Vagina (tissue), 2 donors: ENCODE data around the gene PPP1R9B. TPM values are rescaled to one million over a fixed set of nuclear protein-coding genes. Genes with fewer than 3 reads are reported as not detected.

ENCODE experiments used
- DNase-seq, 2 donors: peaks; one replicate each; pipeline ENCODE4 v3.0.0-alpha.2; 2017; ENCODE audit errors: extremely low spot score in 2 of 2
- H3K27ac ChIP-seq: fragments of 200-600 bp; sonication (generic); one replicate; pipeline ENCODE4 v1.5.1; 2019
- H3K27me3 ChIP-seq: fragments of 200-600 bp; sonication (generic); one replicate; pipeline ENCODE4 v1.5.1; 2019
- H3K36me3 ChIP-seq, 2 donors: fragments of 200-600 bp; sonication (generic); one replicate each; pipeline ENCODE4 v1.5.1; 2017 to 2019
- H3K4me1 ChIP-seq: fragments of 200-600 bp; sonication (generic); one replicate; pipeline ENCODE4 v1.5.1; 2019
- H3K4me3 ChIP-seq, 2 donors: fragments of 200-600 bp; sonication (generic); 1 replicate in 1 of 2; 2 replicates in 1 of 2; pipeline ENCODE4 v1.5.1; 2016 to 2019
- H3K9me3 ChIP-seq: fragments of 200-600 bp; sonication (generic); one replicate; pipeline ENCODE4 v1.5.1; 2019
- POLR2A ChIP-seq, 2 donors: fragments of 450-650 bp; IDR thresholded peaks; one replicate each; pipeline ENCODE4 v1.6.1; 2017; ENCODE audit warnings: antibody characterized with exemption in 2 of 2, mild to moderate bottlenecking in 2 of 2, moderate library complexity in 2 of 2
- POLR2AphosphoS5 ChIP-seq, 2 donors: sonication (generic); formaldehyde crosslinking; IDR thresholded peaks; one replicate each; pipeline ENCODE4 v1.9.0; 2017; ENCODE audit warnings: antibody characterized with exemption in 2 of 2, mild to moderate bottlenecking in 2 of 2, low read depth in 1 of 2; ENCODE audit not compliant: insufficient read depth in 1 of 2
- intact Hi-C: fragments of 100-400 bp; cut with DNase I; formaldehyde crosslinking; loops from one replicate; pipeline ENCODE4 v1.15.1; 2023
- total RNA-seq: library from RNA; depleted of rRNA; stranded (reverse); fragments of >200 nt; gene quantifications from one replicate; pipeline ENCODE4 v1.2.3, GENCODE V29; 2016
- TF ChIP-seq, protein P1 (sequence below), 3 experiments: fragments of 450-650 bp in 2 of 3; fragments of 200-600 bp in 1 of 3; sonication (generic) in 1 of 3; IDR thresholded peaks; one replicate each; pipeline ENCODE4 v1.5.1; 2017 to 2019; ENCODE audit warnings: antibody characterized with exemption in 3 of 3, mild to moderate bottlenecking in 2 of 3, moderate library complexity in 2 of 3

Gene PPP1R9B
- total RNA-seq, 1 donor from 2014 or later = 37.6 TPM

DNA sequence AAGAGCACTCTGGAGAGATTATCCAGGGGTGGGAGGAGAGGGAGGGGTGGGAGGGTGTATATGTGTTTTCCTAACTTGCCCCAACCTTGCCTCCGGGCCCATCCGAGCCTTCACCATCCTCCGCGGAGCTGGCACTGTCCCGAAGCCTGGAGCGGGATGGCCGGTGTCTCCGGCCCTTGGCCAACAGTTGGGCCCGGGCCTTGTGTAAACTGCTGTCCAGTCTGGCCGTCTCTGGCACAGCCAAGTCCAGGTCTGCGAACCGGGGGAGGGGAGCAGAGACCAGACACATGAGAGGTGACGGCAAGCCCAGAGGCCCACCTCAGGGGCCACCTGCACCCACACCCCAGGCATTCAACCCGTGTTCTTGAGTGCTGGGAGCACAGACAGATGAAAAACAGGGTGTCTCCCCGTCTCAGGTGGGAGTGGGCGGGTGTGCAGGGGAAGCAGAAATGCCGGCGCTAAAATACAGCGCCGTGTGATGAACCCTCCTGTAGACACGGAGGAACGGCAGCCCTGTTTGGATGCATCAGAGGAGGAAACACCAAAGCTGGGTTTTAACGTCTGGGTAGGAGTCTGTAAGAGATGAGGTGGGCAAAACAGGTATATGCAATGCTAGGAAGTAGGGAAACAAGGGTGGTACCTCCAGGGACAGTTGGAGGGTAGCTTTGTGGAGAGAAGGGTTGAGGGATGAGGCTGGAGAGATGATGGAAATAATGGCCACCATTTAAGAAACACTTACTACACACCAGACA is 32.2 kb downstream of the PPP1R9B start:
- TF ChIP-seq POLR2A (IDR thresholded peaks at IDR 0.05) (no peak), POLR2AphosphoS5 (IDR thresholded peaks at IDR 0.05; ENCODE audit: insufficient read depth in 1 of 2, low read depth in 1 of 2) (no peak)
- TF ChIP-seq, protein P1, sequence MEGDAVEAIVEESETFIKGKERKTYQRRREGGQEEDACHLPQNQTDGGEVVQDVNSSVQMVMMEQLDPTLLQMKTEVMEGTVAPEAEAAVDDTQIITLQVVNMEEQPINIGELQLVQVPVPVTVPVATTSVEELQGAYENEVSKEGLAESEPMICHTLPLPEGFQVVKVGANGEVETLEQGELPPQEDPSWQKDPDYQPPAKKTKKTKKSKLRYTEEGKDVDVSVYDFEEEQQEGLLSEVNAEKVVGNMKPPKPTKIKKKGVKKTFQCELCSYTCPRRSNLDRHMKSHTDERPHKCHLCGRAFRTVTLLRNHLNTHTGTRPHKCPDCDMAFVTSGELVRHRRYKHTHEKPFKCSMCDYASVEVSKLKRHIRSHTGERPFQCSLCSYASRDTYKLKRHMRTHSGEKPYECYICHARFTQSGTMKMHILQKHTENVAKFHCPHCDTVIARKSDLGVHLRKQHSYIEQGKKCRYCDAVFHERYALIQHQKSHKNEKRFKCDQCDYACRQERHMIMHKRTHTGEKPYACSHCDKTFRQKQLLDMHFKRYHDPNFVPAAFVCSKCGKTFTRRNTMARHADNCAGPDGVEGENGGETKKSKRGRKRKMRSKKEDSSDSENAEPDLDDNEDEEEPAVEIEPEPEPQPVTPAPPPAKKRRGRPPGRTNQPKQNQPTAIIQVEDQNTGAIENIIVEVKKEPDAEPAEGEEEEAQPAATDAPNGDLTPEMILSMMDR (IDR thresholded peaks at IDR 0.05) = no peak
- intact Hi-C loops = loop anchor here (10.0 kb wide), 1 partner anchor 177 kb away; no protein-coding TSS in a partner anchor
- Histone ChIP-seq H3K4me3 (no peak overlapping the region), H3K9me3 (no peaks in the 10 kb centered on the region), H3K36me3 (no peaks in the 10 kb centered on the region), H3K27me3 (no peaks in the 10 kb centered on the region), H3K4me1 (peaks cover 17% of the 10 kb centered on the region), H3K27ac (no peak overlapping the region)
- DNase-seq = no peak

DNA sequence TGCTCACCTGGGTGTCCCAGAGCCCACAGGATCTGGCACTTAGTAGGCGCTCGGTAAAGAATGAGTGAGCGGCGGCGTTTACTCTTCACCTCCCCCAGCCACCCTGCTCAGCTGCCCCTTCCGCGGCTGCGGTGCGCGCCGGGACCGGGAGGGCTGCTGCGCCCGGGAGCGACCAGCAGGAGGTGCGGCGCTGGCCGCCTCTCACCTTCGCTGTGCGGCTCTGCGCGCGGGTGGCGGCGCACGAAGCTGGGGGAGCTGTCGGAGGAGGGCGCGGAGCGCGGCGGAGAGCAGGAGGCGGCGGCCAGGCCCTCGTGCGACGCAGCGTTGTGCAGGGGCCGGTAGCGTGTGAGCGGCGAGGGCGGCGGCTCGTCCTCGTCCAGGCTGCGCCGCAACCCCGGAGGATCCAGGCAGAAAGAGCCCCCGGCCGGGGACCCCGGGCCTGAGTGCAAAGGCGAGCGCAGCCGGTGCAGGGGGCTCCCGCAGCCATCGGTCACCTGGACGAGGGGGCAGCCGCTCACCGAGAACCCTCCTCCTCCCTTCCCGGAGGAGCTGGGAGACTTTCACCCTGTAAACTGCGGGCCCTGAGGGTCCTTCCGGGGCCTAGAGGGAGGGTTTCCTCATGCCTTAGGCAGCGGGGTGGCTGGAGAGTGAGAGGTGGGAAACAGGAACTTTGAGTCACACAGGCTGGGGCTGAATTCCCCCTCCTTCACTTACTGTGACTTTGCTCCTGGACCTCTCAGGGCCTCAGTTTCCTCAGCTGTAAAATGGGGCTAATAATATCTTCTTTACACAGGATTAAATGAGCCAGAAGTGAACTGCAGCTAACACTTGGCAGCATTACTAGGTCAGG is 33.0 kb downstream of the PPP1R9B start:
- Histone ChIP-seq H3K36me3 (no peaks in the 10 kb centered on the region), H3K4me1 (peaks cover 23% of the 10 kb centered on the region), H3K4me3 (peak overlapping the region; percentile 5 to 41), H3K27ac (no peak overlapping the region), H3K9me3 (no peaks in the 10 kb centered on the region), H3K27me3 (no peaks in the 10 kb centered on the region)
- DNase-seq = no peak
- TF ChIP-seq, protein P1 (IDR thresholded peaks at IDR 0.05) = peak; percentile 26 to 53 (median 48)
- TF ChIP-seq POLR2AphosphoS5 (IDR thresholded peaks at IDR 0.05; ENCODE audit: insufficient read depth in 1 of 2, low read depth in 1 of 2) (no peak), POLR2A (IDR thresholded peaks at IDR 0.05) (no peak)
- intact Hi-C loops = loop anchor here (10.0 kb wide), 1 partner anchor 177 kb away; no protein-coding TSS in a partner anchor

DNA sequence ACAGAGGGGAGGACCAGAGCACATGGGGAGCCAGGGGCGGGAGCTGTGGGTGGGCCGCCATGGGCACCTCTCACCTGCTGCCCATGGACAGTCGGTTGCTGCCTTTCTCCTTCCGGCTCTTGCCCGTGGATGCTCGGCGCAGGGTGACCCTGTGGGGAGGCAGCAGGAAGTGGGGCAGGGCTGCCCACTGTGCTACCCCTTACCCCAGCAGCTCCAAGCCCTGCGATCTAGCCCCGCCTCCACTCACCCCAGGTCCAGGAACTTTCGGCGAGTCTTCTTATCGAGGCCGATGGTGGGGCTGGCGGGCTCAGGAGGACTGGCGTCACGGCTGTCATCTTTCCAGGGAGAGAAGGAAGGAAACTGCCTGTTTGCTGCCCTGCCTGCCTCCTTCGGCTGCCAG is 34.7 kb downstream of the PPP1R9B start:
- DNase-seq = no peak
- Histone ChIP-seq H3K9me3 (no peaks in the 10 kb centered on the region), H3K27ac (no peak overlapping the region), H3K36me3 (peaks cover 0 to 2% of the 10 kb centered on the region in 2 donors), H3K4me1 (peaks cover 36% of the 10 kb centered on the region), H3K27me3 (no peaks in the 10 kb centered on the region), H3K4me3 (no peak overlapping the region)
- no peak for TF ChIP-seq POLR2AphosphoS5 (IDR thresholded peaks at IDR 0.05; ENCODE audit: insufficient read depth in 1 of 2, low read depth in 1 of 2)
- TF ChIP-seq, protein P1 (IDR thresholded peaks at IDR 0.05) = no peak
- intact Hi-C loops = loop anchor here (10.0 kb wide), 1 partner anchor 179 kb away; no protein-coding TSS in a partner anchor

DNA sequence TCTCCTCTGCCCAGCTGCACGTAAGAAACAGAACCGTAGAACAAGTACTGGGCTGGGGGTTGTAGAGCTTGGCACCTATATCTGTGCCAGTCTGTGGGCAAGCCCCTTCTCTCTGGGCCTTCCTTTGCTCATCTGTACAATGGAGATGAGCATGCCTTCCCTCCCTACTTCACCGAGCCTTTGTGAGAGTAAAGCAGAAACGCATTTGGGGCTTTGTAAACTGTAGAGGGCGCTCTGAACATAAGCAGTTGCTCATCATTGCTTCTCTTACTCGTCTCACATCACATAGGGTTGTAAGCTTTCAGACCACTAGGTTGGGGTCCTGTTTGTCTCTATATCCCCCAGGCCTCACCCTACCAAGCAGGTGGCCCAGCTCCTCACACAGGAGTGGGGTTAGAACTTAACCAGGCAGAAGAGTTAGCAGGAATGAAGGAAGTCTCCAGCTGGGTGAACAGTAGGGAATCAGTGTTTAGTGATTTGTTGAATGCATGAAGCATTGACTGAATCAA is 35.6 kb downstream of the PPP1R9B start:
- no peak for DNase-seq
- Histone ChIP-seq H3K27ac (no peak overlapping the region), H3K36me3 (peaks cover 0 to 9% of the 10 kb centered on the region in 2 donors), H3K27me3 (no peaks in the 10 kb centered on the region), H3K4me1 (peaks cover 36% of the 10 kb centered on the region), H3K9me3 (no peaks in the 10 kb centered on the region), H3K4me3 (no peak overlapping the region)
- no peak for TF ChIP-seq POLR2AphosphoS5 (IDR thresholded peaks at IDR 0.05; ENCODE audit: insufficient read depth in 1 of 2, low read depth in 1 of 2)
- no peak for TF ChIP-seq POLR2A (IDR thresholded peaks at IDR 0.05)
- TF ChIP-seq, protein P1 (IDR thresholded peaks at IDR 0.05) = peak in 1 of 3 experiments; percentile 26
- intact Hi-C loops = loop anchor here (10.0 kb wide), 1 partner anchor 180 kb away; no protein-coding TSS in a partner anchor
